Thyroid gland (tissue), 4 donors: Measurements from ENCODE around the gene DDX49. TPM values are rescaled to one million over a fixed set of nuclear protein-coding genes. Genes with fewer than 3 reads are reported as not detected.
"Not testable (repeated sequence)": the region's sequence is repeated elsewhere in the genome, so short reads cannot be mapped to it uniquely, and the experiment has no call there.

Experiments
- DNase-seq, 2 donors: peaks; one replicate each; pipeline ENCODE4 v3.0.0-alpha.2; 2019
- H3K27ac ChIP-seq, 3 donors: fragments of 200-600 bp; sonication (generic); 1 replicate in 2 of 3; 2 replicates in 1 of 3; pipeline ENCODE4 v1.5.1; 2016 to 2019; ENCODE audit warnings: mild to moderate bottlenecking in 1 of 3, moderate library complexity in 1 of 3
- H3K27me3 ChIP-seq: fragments of 200-600 bp; sonication (generic); one replicate; pipeline ENCODE4 v1.5.1; 2019
- H3K36me3 ChIP-seq, 2 donors: fragments of 200-600 bp; sonication (generic); one replicate each; pipeline ENCODE4 v1.5.1; 2016 to 2019
- H3K4me1 ChIP-seq, 2 donors: fragments of 200-600 bp; sonication (generic); one replicate each; pipeline ENCODE4 v1.5.1; 2017 to 2019
- H3K4me3 ChIP-seq, 3 donors: fragments of 200-600 bp; sonication (generic); replicated peaks in 1 of 3; 1 replicate in 2 of 3; 2 replicates in 1 of 3; pipeline ENCODE4 v1.5.1; 2016; ENCODE audit warnings: mild to moderate bottlenecking in 1 of 3
- H3K9me3 ChIP-seq: fragments of 200-600 bp; sonication (generic); one replicate; pipeline ENCODE4 v1.5.1; 2017
- POLR2A ChIP-seq, 2 donors: fragments of 450-650 bp; IDR thresholded peaks; one replicate each; pipeline ENCODE4 v1.6.1; 2017; ENCODE audit warnings: antibody characterized with exemption in 2 of 2, mild to moderate bottlenecking in 2 of 2, moderate library complexity in 1 of 2
- WGBS, 2 donors: methylation state at CpG; one replicate each; pipeline ENCODE4 v1.1.5; 2017; 5-methylcytosine and 5-hydroxymethylcytosine counted together
- intact Hi-C: fragments of 100-400 bp; cut with DNase I; formaldehyde crosslinking; loops from one replicate; pipeline ENCODE4 v1.15.1; 2023
- total RNA-seq, 4 donors: library from RNA; depleted of rRNA; stranded (reverse); fragments of >200 nt; gene quantifications; one replicate each; pipeline ENCODE4 v1.2.3, GENCODE V29; 2016
- TF ChIP-seq, protein P1 (sequence below), 6 experiments: fragments of 200-600 bp in 3 of 6; fragments of 450-650 bp in 3 of 6; sonication (generic) in 3 of 6; IDR thresholded peaks; one replicate each; pipeline ENCODE4 v1.5.1; 2016 to 2019; ENCODE audit warnings: antibody characterized with exemption in 6 of 6, mild to moderate bottlenecking in 2 of 6, inconsistent platforms in 1 of 6, moderate library complexity in 1 of 6

DDX49 gene
- total RNA-seq, 4 donors from 2014 or later = 33.5 to 63.7 (median 46.0) TPM

DNA sequence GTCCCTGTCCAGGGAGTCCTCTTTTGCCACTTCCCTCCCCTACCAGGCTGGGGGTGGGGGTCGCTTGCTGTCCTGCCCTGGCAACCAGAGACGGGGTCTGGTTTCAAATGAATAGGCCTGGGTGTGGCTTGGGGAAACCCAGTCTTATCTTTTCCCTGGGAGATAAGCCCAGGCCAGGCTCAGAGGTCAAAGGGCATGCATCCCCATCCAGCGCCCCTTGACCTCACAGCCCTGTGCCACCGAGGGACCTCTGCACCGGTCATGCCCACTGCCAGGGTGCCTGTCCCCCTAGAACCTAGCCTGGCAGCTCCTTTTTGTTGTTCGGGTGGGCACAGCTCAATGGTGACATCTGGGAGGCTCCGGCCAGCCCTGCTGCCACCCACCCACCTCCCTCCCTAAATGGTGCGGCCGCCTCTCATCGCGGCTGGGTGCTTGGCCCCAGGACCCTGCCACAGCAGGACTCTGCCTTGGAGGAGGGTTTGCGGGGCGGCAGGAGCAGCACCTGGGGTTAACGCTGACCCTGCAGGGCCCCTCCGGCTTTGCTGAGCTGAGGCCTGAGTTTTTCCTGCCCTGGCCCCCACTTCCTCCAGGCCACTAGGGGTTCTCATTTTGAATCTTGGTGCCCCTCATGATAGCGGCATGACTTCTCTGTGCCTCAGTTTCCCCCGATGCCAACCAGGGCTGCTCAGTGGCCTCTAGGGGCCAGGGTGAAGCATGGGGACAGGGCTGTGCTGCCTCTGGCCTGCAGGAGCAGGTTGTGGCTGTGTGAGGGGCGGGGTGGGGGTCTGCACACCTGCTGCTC is 20.7 kb upstream of the DDX49 start:
- WGBS, 2 donors = 91 to 92% methylated on average over 8 to 18 of the region's 18 CpGs
- Histone ChIP-seq H3K36me3 (peaks cover 12 to 28% of the 10 kb centered on the region in 2 donors), H3K4me3 (no peak overlapping the region), H3K4me1 (peaks cover 6 to 14% of the 10 kb centered on the region in 2 donors), H3K27ac (no peak overlapping the region), H3K27me3 (no peaks in the 10 kb centered on the region), H3K9me3 (no peaks in the 10 kb centered on the region)
- DNase-seq = no peak
- TF ChIP-seq, protein P1, sequence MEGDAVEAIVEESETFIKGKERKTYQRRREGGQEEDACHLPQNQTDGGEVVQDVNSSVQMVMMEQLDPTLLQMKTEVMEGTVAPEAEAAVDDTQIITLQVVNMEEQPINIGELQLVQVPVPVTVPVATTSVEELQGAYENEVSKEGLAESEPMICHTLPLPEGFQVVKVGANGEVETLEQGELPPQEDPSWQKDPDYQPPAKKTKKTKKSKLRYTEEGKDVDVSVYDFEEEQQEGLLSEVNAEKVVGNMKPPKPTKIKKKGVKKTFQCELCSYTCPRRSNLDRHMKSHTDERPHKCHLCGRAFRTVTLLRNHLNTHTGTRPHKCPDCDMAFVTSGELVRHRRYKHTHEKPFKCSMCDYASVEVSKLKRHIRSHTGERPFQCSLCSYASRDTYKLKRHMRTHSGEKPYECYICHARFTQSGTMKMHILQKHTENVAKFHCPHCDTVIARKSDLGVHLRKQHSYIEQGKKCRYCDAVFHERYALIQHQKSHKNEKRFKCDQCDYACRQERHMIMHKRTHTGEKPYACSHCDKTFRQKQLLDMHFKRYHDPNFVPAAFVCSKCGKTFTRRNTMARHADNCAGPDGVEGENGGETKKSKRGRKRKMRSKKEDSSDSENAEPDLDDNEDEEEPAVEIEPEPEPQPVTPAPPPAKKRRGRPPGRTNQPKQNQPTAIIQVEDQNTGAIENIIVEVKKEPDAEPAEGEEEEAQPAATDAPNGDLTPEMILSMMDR (IDR thresholded peaks at IDR 0.05) = no peak
- no peak for TF ChIP-seq POLR2A (IDR thresholded peaks at IDR 0.05)
- intact Hi-C loops = no loop called here

DNA sequence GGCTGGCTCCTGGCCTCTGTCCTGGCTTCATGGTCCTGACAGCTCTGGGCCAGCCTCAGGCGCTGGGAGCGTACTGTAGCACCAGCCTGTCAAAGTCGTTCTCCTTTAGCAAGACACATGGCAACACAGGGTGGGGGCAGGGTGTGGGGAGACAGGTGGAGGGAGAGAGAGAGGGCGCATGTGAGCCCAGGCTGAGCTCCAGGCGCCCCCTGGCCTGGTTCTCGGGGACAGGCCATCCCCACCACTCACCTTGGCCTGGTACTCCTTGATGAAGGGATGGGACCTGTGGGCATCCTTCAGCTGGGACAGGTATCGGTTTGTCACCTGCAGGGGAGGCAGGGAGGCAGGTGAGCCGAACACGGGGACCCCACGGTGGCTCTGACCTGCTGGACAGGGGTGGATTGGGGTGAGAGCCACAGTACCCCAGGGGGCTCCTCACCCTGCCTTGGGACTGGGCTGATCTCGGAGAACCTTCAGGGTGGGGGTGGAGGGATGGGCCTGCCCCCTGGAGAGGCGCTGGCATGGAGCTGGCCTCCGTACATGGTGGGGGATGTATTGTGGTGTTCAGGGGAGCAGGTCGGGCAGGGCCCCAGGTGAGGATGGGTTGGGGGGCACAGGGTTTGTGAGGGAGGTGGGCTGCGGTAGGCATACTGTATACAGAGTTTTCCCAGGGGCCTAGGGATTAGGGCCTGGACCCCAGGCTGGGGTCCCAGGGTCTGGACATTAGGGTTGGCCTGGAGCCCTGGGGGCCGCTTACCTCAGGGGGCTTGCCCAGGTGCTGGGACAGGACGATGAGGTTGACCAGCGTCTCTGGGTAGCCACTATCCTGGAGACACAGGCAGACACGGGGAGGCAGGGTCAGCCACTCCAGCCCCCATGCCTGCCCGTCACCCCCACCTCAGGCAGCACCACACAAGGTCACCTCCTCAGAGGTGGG is 19.6 kb upstream of the DDX49 start:
- WGBS, 2 donors = 91 to 96% methylated on average over 10 to 19 of the region's 20 CpGs
- intact Hi-C loops = no loop called here
- peaks cover 20 to 33% of the 10 kb centered on the region in 2 donors for H3K36me3 ChIP-seq
- H3K27ac ChIP-seq = no peak overlapping the region
- H3K9me3 ChIP-seq = no peaks in the 10 kb centered on the region
- TF ChIP-seq, protein P1 (IDR thresholded peaks at IDR 0.05) = no peak
- no peak overlapping the region for H3K4me3 ChIP-seq
- DNase-seq = no peak
- peaks cover 6 to 12% of the 10 kb centered on the region in 2 donors for H3K4me1 ChIP-seq
- no peaks in the 10 kb centered on the region for H3K27me3 ChIP-seq

DNA sequence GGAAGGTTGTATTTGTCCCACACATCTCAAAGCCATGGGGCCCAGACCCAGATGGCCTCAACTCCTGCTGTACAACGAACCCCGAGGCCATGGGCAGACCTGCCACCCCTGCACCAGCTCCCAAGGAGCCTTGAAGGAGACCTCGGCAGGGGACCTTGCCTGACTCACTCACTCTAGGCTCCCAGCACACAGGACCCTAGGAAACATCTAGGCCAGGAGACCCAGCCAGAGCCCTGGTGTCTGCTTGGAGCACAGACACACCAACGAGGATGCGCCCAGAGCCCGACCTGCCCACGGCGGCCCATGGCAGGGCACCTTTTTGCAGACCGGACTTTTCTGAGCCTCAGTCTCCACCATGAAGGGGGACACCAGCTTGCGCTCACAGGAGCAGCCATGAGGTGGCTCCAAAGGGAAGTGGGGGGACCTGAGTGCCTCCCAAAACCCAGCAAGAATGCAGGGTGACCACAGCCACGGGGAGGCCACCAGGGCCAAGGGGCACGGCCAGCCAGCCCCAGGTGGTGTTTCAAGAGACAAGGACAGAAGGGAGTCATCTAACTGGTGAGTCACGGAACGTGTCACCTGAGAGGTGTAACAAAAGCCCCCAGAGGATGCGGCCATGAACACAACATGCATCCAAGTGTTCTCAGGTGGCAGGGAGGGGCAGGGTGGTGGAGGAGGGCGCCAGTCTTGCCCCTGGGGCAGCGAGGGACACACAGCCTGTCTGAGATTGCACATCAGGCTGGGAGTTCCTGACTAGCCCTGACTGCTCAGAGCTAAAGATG is 18.6 kb upstream of the DDX49 start:
- Histone ChIP-seq H3K9me3 (no peaks in the 10 kb centered on the region), H3K36me3 (peaks cover 27 to 40% of the 10 kb centered on the region in 2 donors), H3K27me3 (no peaks in the 10 kb centered on the region), H3K4me1 (peaks cover 0 to 5% of the 10 kb centered on the region in 2 donors), H3K4me3 (no peak overlapping the region), H3K27ac (no peak overlapping the region)
- 91 to 98% methylated on average over 5 to 17 of the region's 17 CpGs for WGBS, 2 donors
- intact Hi-C loops = no loop called here
- DNase-seq = no peak
- TF ChIP-seq, protein P1 (IDR thresholded peaks at IDR 0.05) = no peak
- no peak for TF ChIP-seq POLR2A (IDR thresholded peaks at IDR 0.05)

DNA sequence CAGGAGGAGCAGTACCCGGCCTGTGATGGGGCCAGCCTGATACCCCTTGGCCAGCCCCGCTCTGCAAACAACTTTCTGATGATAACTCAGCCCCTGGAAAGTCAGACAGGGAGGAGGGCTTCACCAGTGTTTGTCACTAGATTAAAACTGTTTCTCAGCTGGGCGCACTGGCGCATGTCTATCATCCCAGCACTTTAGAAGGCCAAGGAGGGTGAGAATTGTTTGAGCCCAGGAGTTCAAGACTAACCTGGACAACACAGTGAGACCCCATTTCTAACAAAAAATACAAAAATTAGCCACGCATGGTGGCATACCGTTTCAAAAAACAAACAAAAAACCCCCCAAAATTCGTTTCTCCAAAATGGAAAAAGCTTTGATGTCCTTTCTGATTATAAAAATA is 18.0 kb upstream of the DDX49 start:
- H3K27ac ChIP-seq = no peak overlapping the region
- peaks cover 0 to under 1% of the 10 kb centered on the region in 2 donors for H3K4me1 ChIP-seq
- no peak for DNase-seq
- no peaks in the 10 kb centered on the region for H3K27me3 ChIP-seq
- WGBS, 2 donors = 93 to 95% methylated on average over 7 of the region's 7 CpGs
- no peak overlapping the region for H3K4me3 ChIP-seq
- intact Hi-C loops = no loop called here
- H3K36me3 ChIP-seq = peaks cover 33 to 46% of the 10 kb centered on the region in 2 donors
- H3K9me3 ChIP-seq = no peaks in the 10 kb centered on the region
- no peak for TF ChIP-seq POLR2A (IDR thresholded peaks at IDR 0.05)
- TF ChIP-seq, protein P1 (IDR thresholded peaks at IDR 0.05) = no peak

DNA sequence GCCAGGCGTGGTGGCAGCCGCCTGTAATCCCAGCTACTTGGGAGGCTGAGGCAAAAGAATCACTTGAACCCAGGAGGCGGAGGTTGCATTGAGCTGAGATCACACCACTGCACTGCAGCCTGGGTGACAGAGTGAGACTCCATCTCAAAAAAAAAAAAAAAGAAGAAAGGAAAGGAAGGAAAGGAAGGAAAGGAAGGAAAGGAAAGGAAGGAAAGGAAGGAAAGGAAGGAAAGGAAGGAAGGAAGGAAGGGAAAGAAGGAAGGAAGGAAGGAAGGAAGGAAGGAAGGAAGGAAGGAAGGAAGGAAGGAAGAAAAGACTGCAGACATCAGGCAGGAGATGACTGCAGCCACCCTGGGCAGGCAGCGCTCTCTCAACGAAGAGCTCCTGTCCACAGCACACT is 17.0 kb upstream of the DDX49 start:
- 94 to 98% methylated on average over 4 to 5 of the region's 5 CpGs for WGBS, 2 donors
- H3K4me1 ChIP-seq, H3K4me3 ChIP-seq, H3K27ac ChIP-seq, H3K9me3 ChIP-seq, DNase-seq, intact Hi-C loops, H3K27me3 ChIP-seq: not testable (repeated sequence)
- peaks cover 39 to 57% of the 10 kb centered on the region in 2 donors for H3K36me3 ChIP-seq
